IMR-90 (cell line): Measurements from ENCODE around the gene A1BG.

Experiments
- BHLHE40 ChIP-seq: fragments of 150-350 bp; IDR thresholded peaks from 2 replicates; pipeline ENCODE4 v1.6.1; 2016; ENCODE audit warnings: mild to moderate bottlenecking, low read depth, low read length
- CEBPB ChIP-seq: IDR thresholded peaks from 2 replicates; pipeline ENCODE4 v1.6.1; 2012; ENCODE audit warnings: low read depth, low read length, improper control_type of control experiment
- FOS ChIP-seq: fragments of 150-350 bp; IDR thresholded peaks from 2 replicates; pipeline ENCODE4 v1.6.1; 2016; ENCODE audit warnings: low read depth, low read length
- MAFK ChIP-seq: IDR thresholded peaks from 2 replicates; pipeline ENCODE4 v1.6.1; 2012; ENCODE audit warnings: low read depth, low read length, improper control_type of control experiment
- MXI1 ChIP-seq: IDR thresholded peaks from 2 replicates; pipeline ENCODE4 v1.6.1; 2012; ENCODE audit warnings: low read depth, mild to moderate bottlenecking, low read length, moderate library complexity, borderline replicate concordance
- NFE2L2 ChIP-seq: fragments of 150-350 bp; IDR thresholded peaks from 2 replicates; pipeline ENCODE4 v1.6.1; 2016; ENCODE audit warnings: low read depth, mild to moderate bottlenecking, low read length
- POLR2A ChIP-seq: IDR thresholded peaks from 2 replicates; pipeline ENCODE4 v1.6.1; 2012; ENCODE audit warnings: mild to moderate bottlenecking, low read depth, low read length
- RAD21 ChIP-seq: IDR thresholded peaks from 2 replicates; pipeline ENCODE4 v1.6.1; 2012; ENCODE audit warnings: low read length, improper control_type of control experiment
- RCOR1 ChIP-seq: IDR thresholded peaks from 2 replicates; pipeline ENCODE4 v1.6.1; 2012; ENCODE audit warnings: mild to moderate bottlenecking, low read length, improper control_type of control experiment; ENCODE audit not compliant: insufficient replicate concordance
- RFX5 ChIP-seq: IDR thresholded peaks from 2 replicates; pipeline ENCODE4 v1.8.0; 2012; ENCODE audit warnings: low read depth, mild to moderate bottlenecking, low read length, moderate library complexity
- SMC3 ChIP-seq: fragments of 150-350 bp; IDR thresholded peaks from 2 replicates; pipeline ENCODE4 v1.6.1; 2016; ENCODE audit warnings: low read depth, mild to moderate bottlenecking, antibody characterized with exemption, low read length, moderate library complexity
- TF ChIP-seq, protein P1 (sequence below): conservative IDR thresholded peaks from 2 replicates; pipeline ENCODE4 v1.5.1; 2012; ENCODE audit warnings: mild to moderate bottlenecking, low read depth, low read length, improper control_type of control experiment
- TF ChIP-seq, protein P2 (sequence below): fragments of 150-350 bp; IDR thresholded peaks from 2 replicates; pipeline ENCODE4 v1.6.1; 2017; ENCODE audit warnings: mild to moderate bottlenecking, antibody characterized with exemption, low read length, low read depth

DNA sequence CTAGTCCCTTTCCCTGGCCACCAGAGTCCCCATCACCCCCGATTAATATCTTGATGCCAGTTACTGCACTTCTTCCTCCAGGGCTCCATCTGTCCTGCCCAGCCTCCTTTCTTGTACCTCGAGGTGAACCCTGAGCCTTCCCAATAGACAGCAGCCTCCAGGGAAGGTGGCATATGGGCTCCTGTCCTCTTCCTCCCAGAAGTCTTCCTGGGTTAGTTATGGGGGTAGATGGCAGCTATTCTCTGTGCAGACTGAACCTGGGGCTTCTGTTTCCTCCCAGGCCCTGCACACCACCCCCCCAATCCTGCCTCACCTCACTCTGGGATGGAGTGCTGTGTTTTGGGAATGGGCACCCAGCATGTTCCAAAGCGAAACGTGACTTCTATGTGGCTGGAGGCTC lies 44.8 kb upstream of the A1BG start:
- TF ChIP-seq SMC3 = no peak
- TF ChIP-seq, protein P1, sequence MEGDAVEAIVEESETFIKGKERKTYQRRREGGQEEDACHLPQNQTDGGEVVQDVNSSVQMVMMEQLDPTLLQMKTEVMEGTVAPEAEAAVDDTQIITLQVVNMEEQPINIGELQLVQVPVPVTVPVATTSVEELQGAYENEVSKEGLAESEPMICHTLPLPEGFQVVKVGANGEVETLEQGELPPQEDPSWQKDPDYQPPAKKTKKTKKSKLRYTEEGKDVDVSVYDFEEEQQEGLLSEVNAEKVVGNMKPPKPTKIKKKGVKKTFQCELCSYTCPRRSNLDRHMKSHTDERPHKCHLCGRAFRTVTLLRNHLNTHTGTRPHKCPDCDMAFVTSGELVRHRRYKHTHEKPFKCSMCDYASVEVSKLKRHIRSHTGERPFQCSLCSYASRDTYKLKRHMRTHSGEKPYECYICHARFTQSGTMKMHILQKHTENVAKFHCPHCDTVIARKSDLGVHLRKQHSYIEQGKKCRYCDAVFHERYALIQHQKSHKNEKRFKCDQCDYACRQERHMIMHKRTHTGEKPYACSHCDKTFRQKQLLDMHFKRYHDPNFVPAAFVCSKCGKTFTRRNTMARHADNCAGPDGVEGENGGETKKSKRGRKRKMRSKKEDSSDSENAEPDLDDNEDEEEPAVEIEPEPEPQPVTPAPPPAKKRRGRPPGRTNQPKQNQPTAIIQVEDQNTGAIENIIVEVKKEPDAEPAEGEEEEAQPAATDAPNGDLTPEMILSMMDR = no peak
- TF ChIP-seq BHLHE40 = no peak
- TF ChIP-seq POLR2A = no peak
- TF ChIP-seq MAFK = no peak
- TF ChIP-seq CEBPB = no peak
- TF ChIP-seq RFX5 = no peak
- no peak for TF ChIP-seq RCOR1
- no peak for TF ChIP-seq MXI1
- TF ChIP-seq FOS = no peak
- no peak for TF ChIP-seq NFE2L2
- TF ChIP-seq, protein P2, sequence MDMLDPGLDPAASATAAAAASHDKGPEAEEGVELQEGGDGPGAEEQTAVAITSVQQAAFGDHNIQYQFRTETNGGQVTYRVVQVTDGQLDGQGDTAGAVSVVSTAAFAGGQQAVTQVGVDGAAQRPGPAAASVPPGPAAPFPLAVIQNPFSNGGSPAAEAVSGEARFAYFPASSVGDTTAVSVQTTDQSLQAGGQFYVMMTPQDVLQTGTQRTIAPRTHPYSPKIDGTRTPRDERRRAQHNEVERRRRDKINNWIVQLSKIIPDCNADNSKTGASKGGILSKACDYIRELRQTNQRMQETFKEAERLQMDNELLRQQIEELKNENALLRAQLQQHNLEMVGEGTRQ = no peak
- TF ChIP-seq RAD21 = no peak
